NOMO-1 treated with DMSO at 0.1 percent for 48 hours (cell line): Measurements from ENCODE around the gene MPP2.
"Not testable (repeated sequence)": the region's sequence is repeated elsewhere in the genome, so short reads cannot be mapped to it uniquely, and the experiment has no call there.

Source experiments
- DNase-seq: peaks from one replicate; lab custom pipeline; 2025; ENCODE audit not compliant: unreplicated experiment; lab: John Stamatoyannopoulos, UW

MPP2 gene, protein sequence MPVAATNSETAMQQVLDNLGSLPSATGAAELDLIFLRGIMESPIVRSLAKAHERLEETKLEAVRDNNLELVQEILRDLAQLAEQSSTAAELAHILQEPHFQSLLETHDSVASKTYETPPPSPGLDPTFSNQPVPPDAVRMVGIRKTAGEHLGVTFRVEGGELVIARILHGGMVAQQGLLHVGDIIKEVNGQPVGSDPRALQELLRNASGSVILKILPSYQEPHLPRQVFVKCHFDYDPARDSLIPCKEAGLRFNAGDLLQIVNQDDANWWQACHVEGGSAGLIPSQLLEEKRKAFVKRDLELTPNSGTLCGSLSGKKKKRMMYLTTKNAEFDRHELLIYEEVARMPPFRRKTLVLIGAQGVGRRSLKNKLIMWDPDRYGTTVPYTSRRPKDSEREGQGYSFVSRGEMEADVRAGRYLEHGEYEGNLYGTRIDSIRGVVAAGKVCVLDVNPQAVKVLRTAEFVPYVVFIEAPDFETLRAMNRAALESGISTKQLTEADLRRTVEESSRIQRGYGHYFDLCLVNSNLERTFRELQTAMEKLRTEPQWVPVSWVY

DNA sequence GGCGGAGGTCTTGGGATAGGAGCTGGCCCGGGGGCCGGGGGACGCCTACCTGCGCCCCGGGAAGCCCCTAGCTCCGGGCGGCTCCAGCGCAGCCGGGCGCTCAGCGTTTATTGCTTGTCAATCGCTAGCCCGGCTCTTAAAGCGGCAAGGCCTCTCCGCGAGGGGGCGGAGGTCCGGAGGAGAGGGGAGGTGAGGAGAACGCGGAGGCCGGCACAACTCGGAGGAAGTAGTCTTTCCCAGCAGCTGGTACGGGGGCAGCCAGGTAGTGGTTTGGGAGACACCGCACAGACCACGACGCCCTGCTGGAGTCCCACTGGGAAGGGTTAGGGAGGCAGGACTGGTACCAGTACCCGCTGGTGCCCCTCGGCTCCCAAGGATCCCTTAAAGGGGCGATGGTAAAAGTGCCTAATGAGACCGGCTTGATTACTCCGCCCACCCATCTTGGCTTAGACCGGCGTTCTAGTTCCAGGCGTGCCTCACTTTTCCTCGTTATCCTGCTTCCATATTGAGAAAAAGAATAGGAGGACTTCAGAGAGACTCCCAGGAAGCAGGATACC, at the start of gene MPP2:
TSS of gene MPP2 (minus strand) at position 112 of the 557 bp plus-strand sequence. CDS start 3,076 bp downstream, outside the sequence.
- DNase-seq, result peak; percentile 52

DNA sequence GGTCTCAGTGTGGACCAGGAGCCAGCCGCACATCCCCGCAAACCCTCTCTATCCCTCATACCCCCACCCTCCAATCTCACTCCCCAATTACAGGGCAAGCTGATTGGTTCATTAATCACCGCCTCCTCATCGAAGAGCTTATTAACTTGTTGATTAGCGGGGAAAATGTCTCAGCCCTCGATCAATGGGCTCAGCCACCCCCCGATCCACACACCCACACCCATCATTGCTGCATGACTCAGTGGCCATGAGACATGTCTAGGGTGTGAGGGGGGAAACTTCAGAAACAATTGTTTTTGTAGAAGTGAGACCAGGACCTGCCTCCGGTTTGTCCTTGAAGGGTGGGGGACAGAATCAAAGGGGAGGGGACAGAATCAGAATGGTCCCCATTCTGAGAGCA, 48.9 kb upstream of the MPP2 start:
- DNase-seq, result no peak

DNA sequence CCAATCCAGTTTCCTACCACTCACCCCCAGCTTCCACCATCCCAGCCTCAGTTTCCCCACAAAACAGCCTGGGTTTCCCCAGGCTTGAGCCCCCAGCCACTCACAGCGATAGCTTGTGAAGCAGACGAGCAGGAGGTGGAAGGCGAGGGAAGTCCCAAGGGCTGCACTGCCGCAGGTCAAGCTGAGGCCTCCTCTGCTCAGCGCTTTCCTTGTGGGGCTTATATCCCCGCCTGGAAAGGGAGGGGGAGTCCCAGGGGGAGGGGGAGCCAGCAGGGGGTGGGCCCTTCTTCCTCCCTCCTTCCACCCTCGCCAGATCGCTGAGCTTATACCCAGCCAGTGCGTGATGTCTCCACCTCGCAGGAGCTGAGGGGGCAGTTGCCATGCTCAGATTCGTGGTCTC, 46.4 kb upstream of the MPP2 start, which contains the start of gene PYY:
TSS of gene PYY (minus strand) at position 195 of the 400 bp plus-strand sequence. CDS start 457 bp downstream, outside the sequence.
- DNase-seq, result no peak

DNA sequence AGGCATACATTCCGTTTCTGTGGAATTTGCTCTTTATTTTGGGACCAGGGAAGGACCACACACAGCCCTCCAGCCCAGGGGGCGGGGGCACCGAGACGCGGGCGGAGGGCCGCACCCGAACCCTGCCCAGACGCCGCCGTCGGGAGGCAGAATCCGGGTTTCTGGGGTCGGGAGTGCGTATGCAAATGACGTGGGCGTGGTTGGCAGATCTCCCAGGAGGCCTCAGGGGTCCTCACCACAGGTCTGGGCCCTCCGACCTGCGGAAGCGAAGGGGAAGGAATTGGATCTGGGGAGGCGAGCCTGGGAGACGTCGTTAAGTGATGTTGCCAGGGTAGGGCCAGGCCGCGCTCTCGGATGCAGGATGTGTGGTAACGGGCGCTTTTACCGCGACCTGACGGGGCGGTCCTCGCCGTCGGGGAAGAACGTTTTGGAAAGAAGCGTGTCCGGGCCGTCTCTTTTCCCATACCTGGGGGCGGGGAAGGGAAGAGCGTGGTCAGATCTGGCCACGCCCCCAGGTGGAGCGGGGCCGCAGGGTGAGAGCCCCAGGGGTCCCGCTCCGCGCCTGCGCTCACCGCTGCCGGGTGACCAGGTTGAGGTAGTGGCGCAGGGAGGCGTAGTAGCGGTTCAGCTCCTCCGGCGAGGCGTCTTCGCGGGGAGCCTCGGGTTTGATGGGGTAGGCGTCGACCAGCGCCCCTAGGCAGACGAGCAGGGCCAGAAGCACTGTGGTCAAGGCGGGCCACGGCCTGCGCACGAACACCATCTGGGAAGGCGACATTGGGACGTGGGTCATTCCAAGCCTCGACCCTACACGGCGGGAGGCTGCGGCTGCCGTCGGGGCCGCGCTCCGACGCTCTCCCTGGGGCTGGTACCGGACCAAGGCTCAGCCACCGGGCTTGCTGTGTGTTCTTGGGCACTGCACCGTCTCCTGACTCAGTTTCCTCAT, 45.7 kb upstream of the MPP2 start:
- no peak for DNase-seq

DNA sequence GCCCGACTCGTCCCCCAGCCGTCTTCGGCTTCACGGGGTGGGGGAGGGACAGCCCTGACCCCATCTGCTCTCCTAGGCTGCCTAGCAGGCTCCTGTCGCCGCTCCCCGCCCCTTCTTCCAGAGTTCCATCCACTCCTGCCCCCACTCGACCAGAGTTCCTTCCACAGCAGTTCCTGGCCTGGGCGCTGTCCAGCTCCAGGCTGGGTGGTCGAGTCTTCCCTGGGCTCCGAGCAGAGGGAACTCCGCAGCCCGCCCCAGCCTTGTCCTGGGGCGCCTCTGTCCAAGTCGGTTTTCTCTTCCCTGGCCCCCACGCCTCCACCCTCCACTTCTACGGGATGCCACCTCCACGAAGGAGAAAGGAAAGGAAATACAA, 45.0 kb upstream of the MPP2 start:
- no peak for DNase-seq

DNA sequence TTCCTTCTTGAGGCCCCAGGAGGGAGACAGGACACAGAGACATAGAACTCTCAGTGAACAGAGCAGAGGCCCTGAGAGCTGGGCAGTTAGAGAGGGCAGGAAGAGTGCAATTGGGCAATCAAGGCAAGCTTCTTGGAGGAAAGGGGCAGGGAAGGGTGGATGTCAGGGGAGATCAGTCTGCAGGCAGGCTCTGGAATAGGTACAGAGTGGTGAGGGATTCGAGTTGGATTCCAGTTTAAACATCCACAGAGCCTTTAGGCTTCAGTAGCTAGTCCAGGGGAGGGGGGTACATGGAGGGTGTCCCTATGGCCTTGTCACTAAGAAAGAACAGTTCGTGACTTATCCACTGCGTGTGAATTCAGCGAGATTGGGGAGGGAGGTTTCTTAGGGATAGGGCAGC, 44.4 kb upstream of the MPP2 start:
- no peak for DNase-seq

DNA sequence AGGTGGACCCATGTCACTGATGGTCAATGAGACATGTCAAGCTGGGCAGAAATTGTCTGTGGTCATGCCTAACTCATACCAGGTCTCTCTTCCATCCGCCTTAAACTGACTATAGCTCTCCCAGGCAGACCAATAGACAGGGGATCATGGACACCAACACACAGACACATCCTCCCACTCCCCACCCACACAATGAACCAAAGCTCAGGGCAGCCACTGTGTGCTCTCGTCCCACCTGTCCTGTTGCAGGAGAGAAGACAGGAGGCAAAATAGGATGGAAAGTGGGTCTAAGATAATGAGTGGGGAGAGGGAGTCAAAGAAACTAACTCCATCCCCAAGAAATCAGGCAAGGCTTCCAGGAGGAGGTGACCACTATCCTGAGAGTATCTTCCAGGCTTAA, 43.2 kb upstream of the MPP2 start:
- DNase-seq, result no peak

DNA sequence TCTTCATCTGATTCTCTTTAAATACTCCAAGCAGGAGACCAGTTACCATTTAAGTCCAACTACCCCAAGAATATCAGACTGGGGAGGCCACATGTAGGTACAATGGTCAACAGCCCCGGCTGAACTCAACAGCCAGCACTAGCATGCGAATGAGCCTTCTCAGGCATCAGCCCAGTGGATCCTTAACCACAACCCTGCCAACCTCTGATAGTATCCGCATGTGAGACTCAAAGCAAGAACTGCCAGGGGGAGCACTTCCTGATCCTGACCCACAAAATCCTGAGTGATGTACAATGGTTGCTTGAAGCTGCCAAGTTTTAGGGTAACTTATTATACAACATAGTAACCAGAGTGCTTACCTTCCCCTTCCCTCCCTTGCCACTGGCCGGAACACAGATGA, 42.4 kb upstream of the MPP2 start:
- DNase-seq, result no peak

DNA sequence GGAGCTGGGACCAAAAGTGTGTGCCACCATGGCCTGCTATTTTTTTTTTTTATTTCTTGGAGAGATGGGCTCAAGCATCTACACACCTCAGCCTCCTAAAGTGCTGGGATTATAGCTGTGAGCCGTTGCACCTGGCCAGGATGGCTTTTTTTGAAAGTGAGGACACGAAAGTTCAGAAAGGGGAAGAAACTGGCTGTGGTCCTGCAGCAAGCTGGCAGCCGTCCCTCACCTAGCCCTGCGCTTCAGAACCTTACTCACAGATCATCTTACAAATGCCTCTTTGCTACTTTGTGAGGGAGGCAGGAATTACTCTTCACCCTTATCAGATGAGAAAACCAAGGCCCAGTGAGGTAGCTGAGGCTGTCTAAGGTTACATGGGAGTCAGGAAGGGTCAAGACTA, 39.4 kb upstream of the MPP2 start:
- DNase-seq, result no peak

DNA sequence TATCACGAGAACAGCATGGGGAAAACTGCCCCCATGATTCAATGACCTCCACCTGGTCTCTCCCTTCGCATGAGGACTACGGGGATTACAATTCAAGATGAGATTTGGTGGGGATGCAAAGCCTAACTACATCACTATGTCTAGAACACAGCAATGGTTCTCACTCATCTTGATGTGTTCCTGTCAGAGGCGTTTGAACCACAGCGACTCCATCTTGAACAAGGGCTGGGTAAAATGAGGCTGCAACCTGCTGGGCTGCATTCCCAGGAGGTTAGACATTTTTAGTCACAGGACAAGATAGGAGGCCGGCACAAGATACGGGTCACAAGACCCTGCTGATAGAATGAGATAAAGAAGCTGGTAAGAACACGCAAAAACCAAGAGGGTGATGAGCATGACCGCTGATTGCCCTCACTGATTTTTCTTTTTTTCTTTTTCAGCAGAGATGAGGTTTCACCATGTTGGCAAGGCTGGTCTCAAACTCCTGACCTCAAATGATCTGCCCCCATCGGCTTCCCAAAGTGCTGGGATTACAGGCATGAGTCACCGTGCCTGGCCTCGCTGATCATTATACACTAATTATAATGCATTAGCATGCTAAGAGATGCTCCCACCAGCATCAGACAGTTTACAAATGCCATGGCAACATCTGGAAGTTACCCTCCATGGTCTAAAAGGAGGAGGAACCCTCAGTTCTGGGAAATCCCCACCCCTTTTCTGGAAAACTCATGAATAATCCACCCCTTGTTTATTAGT, 37.9 kb upstream of the MPP2 start:
- DNase-seq, result no peak

DNA sequence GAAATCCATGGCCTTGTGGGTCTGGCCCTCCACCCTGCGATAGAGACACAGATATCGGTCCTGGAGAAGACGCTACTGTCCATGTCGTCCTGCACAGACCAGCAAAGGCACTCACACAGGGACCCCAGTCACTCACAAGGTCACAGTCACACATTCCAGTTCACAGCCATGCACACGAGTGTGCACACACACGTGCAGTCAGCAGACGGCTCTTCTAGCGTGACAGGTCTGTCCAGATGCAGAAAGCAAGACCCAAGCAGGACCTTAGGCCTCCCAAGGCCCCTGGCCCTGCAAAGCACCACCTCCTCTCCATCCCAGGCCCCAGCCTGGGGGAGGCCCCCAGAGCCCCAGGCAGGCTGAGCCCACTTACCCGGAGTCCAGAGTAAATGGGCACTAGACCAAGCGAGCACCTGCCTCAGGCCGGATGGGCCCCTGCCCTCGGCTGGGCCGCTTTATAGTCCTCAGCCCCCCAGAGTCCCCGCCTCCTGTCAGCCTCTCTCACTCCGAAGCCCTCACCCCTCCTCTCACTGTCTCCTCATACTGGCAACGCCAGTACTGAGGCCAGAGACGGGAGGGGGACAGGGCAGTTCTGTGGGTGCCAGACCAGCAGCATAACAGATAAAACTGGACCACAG, 34.8 kb upstream of the MPP2 start, which contains the start of gene PPY:
TSS of gene PPY (minus strand) at position 426 of the 635 bp plus-strand sequence. CDS start 822 bp downstream, outside the sequence.
- no peak for DNase-seq

DNA sequence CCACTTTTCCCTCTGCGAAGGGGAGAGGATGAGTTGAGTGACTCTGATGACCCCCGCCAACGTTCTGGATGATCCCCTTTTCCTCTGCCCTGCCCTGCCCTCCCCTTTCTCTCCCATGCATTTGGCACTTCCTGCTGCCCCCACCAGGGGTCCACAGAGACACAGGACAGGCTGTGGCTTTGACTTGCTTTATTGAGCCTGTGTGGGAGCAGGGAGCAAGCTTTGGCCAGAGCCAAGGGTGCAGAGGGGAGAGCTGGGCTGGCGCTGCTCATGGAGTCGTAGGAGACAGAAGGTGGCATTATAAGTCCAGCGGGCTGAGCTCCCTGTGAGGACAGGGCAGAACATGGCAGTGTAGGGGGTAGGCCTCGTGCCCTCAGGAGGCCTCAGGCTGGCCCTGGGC, 33.3 kb upstream of the MPP2 start:
- DNase-seq, result no peak

DNA sequence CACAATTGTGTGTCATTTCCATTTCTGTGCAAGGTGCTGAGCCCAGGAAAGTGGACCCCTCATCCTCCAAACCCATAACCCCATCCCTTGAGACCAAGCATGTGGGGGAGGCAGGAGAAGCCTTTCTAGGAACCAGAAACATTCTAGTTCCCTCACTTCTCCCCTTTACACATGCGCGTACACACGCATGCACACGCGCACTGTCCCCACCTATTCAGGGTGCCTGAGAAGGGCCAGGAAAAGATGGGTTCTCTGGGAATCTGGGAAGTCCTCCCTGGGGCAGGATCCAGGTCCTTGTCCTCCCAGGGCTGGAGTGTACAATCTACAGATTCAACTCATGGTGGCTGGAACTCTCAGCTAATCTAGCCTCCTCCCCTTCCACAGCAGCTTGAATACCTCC, 32.5 kb upstream of the MPP2 start:
- no peak for DNase-seq

DNA sequence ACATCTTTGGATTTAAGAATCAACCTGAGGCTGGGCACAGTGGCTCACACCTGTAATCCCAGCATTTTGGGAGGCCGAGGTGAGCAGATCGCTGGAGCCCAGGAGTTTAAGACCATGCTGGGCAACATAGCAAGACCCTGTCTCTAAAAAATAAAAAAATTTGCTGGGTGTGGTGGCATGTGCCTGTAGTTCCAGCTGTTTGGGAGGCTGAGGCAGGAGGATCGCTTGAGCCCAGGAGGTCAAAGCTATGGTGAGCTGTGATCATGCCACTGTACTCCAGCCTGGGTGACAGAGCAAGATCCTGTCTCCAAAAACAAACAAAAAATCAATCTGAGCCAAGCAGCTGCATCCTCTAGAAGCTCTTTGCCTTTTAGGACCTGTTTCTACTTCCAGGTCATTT, 32.1 kb upstream of the MPP2 start:
- DNase-seq, result not testable (repeated sequence)

DNA sequence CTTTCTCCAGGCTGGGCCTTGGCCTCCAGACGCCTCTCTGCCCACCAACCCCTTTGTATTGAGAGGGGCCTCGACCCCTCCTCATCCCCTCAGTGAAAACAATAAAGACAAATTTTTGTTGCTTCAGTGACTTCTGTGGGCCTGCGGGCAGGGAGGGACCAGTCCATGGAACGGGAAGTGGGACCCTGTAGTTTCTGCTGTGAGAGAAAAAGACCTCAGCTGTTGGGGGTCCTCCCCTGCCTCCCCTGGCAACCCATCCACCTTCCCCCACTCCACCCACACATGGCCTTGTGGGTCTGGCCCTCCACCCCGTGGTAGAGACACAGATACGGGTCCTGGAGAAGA, 31.5 kb upstream of the MPP2 start:
- DNase-seq, result no peak

DNA sequence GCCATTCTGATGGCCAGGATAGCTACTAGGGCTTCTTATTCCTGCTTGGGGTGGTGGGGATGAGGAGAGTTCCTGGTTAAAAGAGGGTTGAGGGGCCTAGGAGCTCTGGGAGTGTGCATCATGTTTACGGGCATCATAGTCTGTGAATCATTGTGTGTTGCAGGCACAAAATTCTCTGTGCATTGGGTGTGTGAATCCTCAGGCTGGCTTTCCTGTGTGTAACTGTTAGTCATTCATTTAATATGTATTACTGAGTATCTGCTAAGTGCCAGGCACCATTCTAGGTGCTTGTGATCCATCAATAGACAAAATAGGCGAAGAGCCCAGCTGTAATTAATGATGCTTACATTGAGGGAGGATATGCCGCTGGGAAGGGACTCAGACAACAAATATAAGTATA, 29.1 kb upstream of the MPP2 start:
- no peak for DNase-seq

DNA sequence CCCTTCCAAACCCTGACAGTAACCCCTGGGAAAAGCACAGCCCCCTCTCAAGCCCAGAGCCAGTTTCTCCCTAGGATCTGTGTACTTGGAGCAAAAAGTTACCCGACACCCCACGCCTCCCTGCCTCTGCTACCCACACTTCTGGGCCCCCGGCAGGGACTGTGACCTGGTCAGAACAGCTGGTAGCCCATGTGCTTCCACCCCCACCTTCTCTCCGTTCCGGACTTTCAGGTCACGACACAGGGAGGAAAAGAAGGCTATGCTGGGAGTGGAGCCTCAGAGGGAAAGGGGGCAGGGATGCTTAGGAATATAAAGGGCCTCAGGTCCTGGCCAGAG, 28.6 kb upstream of the MPP2 start:
- no peak for DNase-seq

DNA sequence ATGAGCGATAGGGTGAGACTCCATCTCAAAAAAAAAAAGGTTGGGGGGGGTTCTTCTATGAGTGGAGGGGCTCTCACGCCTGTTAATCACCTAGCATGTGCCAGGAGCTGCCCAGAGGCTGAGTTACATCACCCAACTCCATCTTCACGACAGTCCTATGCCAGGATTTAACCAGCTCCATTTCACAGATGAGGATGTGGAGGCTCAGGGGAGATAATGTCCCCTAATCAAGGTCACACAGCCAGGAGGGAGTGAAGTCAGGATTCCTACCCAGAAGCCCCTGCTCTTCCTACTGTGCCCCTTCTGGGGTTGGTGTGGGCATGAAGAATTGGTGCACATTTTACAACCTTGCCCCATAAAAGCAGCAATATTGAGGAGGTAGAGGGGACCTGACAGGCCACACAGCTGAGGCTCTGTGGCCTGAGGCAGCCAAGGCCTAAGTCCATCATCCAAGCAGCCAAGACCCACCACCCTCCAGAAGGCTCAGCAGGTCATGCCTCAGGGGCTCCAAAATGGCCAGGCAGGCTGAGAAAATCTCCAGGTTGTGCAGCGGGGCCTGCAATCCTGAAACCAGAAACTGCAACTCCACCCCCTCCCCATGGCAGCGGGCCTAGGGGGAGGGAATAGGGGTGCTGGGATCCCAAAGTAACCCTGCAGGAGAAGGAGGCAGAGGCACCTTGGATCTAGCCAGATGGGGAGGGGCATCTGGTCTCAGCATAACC, 28.0 kb upstream of the MPP2 start:
- no peak for DNase-seq

DNA sequence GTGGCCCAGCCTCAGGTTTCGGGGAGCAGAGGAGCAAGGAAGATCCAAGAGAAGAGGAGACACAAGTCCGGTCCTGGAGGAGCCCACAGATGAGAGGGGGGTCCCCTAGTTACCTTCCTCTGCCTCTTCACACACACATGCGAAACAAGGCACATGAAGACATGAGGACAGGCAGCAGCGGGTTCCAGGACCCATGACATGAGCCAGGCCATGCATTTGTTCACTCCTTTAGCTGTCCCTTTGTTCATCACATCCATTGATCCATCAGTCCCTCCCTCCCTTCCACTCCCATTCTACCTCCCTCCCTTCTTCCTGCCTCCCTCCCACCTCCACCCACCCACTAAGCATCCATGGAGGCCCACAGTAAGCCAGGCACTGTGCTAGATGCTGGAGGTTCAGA, 25.6 kb upstream of the MPP2 start:
- DNase-seq, result no peak

DNA sequence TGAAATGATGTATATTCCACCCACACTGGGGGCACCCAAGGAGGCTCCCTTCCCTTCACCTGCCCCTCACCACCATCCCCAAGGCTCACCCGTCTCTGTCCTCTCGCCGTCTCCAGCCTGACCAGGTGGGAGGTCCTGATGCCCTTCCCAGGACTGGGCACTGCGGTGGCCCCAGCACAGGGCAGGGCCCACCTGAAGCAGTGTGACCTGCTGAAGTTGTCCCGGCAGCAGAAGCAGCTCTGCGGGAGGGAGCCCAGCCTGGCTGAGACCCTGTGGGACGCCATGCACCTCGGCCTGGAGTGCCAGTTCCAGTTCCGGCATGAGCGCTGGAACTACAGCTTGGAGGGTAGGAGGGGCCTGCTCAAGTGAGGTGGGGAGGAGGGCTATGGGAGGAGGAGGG, 25.0 kb upstream of the MPP2 start:
- DNase-seq, result no peak
